Panc1 (cell line): Measurements from ENCODE around the gene BMP7. TPM values are rescaled to one million over a fixed set of nuclear protein-coding genes. Genes with fewer than 3 reads are reported as not detected.

ENCODE experiments used
- ATAC-seq: fragments of 200-7000 bp; cut with Tn5 transposase; 2 replicates; pipeline ENCODE4 v1.9.1; 2020; ENCODE audit warnings: mild to moderate bottlenecking, moderate library complexity
- BruUV-seq: library from RNA; stranded (reverse); fragments of 400-500 nt; replicated peaks from 2 replicates; lab custom pipeline; 2021; lab: Mats Ljungman, UMichigan
- CTCF ChIA-PET: fragments of 300-600 bp; sonication (Branson Sonifier 250); formaldehyde crosslinking; loops from one replicate; lab custom pipeline; 2022; ENCODE audit warnings: antibody characterized with exemption; lab: Charles Lee
- POLR2A ChIA-PET: fragments of 300-600 bp; sonication (Branson Sonifier 250); formaldehyde crosslinking; loops from one replicate; lab custom pipeline; 2022; ENCODE audit warnings: antibody characterized with exemption; lab: Charles Lee
- DNase-seq: peaks from one replicate; pipeline ENCODE4 v3.0.0-alpha.2; 2010; ENCODE audit warnings: low read depth, low spot score
- H3K27ac ChIP-seq: 2 replicates; pipeline ENCODE4 v1.5.1; 2011; ENCODE audit warnings: mild to moderate bottlenecking, low read length, inconsistent platforms
- H3K27me3 ChIP-seq: fragments of 200-500 bp; sonication (Bioruptor generic); 2 replicates; pipeline ENCODE4 v1.6.0; 2014; ENCODE audit warnings: low read length, inconsistent platforms; ENCODE audit not compliant: control insufficient read depth, insufficient read depth
- H3K36me3 ChIP-seq: fragments of 200-500 bp; sonication (Bioruptor generic); 2 replicates; pipeline ENCODE4 v1.5.1; 2014; ENCODE audit warnings: inconsistent platforms, mild to moderate bottlenecking, low read length, moderate library complexity; ENCODE audit not compliant: control insufficient read depth, insufficient read depth
- H3K4me1 ChIP-seq: 2 replicates; pipeline ENCODE4 v1.5.1; 2011; ENCODE audit warnings: inconsistent platforms, mild to moderate bottlenecking, low read length, moderate library complexity; ENCODE audit not compliant: control insufficient read depth, insufficient read depth
- H3K4me3 ChIP-seq, 2 experiments: 2 replicates each; pipeline ENCODE4 v1.5.1; 2011 to 2012; ENCODE audit warnings: low read depth in 2 of 2, low read length in 2 of 2, mild to moderate bottlenecking in 2 of 2, inconsistent platforms in 1 of 2, moderate library complexity in 1 of 2
- H3K9me3 ChIP-seq: fragments of 200-500 bp; sonication (Bioruptor generic); 2 replicates; pipeline ENCODE4 v1.5.1; 2014; ENCODE audit warnings: low read depth, mild to moderate bottlenecking, inconsistent platforms, low read length, moderate library complexity; ENCODE audit not compliant: control insufficient read depth, insufficient read depth
- CTCF ChIP-seq: fragments of 450-650 bp; IDR thresholded peaks from 2 replicates; pipeline ENCODE4 v1.5.1; 2017; ENCODE audit warnings: mild to moderate bottlenecking
- POLR2AphosphoS5 ChIP-seq: IDR thresholded peaks from 2 replicates; pipeline ENCODE4 v1.6.1; 2012; ENCODE audit warnings: mild to moderate bottlenecking, low read depth, low read length, moderate library complexity
- SIN3A ChIP-seq: IDR thresholded peaks from 2 replicates; pipeline ENCODE4 v1.6.1; 2012; ENCODE audit warnings: low read depth, mild to moderate bottlenecking, low read length, moderate library complexity, borderline replicate concordance; ENCODE audit not compliant: insufficient read depth
- TCF7L2 ChIP-seq: IDR thresholded peaks from 2 replicates; pipeline ENCODE4 v1.6.1; 2011; ENCODE audit warnings: mild to moderate bottlenecking, low read depth, low read length, inconsistent platforms
- in situ Hi-C: cut with HindIII; loops from 2 replicates; pipeline ENCODE4 v1.10.0; 2016; ENCODE audit warnings: low sequenced_read_pairs, low pct_unique_long_range_greater_than_20kb
- intact Hi-C: fragments of 100-400 bp; cut with micrococcal nuclease; formaldehyde crosslinking; loops from one replicate; pipeline ENCODE4 v1.10.0; 2022; ENCODE audit not compliant: unreplicated experiment
- total RNA-seq: library from RNA; stranded (reverse); gene quantifications from one replicate; pipeline ENCODE4 v1.2.1, GENCODE V29; 2021; ENCODE audit not compliant: unreplicated experiment
- TF ChIP-seq, protein P1 (sequence below), 2 experiments: IDR thresholded peaks; 2 replicates each; pipeline ENCODE4 v1.6.1; 2011 to 2012; ENCODE audit warnings: low read depth in 2 of 2, control low read depth in 1 of 2, low read length in 1 of 2, mild to moderate bottlenecking in 1 of 2, moderate library complexity in 1 of 2; ENCODE audit not compliant: insufficient read depth in 1 of 2

The BMP7 gene
- total RNA-seq, 1 experiment from 2014 or later: 11.5 TPM

DNA sequence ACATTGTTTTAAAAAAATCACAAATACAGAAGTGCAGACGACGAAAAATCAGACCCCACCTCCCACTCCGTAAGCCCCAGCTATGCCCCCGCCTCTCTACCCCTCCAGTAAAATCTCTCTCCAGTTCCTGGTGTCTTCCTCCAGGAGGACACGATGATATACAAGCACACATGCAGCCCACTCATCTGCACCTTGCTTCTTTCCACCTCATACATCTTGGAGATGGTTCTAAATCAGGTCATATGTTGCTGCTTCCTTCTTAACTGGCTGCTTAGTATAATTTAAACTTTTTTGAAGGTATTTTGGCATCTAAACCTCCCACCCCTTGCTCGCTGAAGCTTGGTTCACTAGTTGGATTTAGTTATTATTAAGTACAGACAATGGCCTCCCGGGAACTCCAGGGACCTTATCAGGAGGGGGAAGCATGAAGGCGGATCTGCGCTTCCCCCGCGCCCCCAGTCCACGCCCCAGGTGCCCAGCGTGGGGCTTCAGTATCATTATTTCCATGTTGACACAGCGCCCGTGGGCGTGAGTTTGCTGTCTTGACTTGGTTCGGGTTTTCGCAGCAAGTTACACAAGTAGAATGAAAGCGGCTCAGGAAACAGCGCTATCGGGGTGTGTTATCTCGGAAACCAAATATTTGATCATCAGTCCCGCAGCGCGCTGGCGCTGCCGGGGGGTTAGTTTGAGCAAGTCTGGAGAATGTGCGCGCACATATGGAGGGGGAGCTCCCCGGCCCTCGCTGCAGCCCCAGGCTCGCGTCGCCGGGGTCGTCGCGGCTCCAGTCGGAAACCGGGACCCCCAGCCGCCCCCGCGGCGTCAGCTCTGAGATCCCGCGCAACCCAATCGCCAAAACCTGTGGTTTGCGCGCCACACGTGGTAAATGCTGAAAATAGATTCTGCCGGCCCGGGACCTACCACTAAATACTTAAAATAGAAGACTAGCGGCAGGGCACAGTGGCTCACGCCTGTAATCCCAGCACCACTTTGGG is 2.3 kb downstream of the BMP7 start:
- TF ChIP-seq SIN3A: no peak
- TF ChIP-seq, protein P1, sequence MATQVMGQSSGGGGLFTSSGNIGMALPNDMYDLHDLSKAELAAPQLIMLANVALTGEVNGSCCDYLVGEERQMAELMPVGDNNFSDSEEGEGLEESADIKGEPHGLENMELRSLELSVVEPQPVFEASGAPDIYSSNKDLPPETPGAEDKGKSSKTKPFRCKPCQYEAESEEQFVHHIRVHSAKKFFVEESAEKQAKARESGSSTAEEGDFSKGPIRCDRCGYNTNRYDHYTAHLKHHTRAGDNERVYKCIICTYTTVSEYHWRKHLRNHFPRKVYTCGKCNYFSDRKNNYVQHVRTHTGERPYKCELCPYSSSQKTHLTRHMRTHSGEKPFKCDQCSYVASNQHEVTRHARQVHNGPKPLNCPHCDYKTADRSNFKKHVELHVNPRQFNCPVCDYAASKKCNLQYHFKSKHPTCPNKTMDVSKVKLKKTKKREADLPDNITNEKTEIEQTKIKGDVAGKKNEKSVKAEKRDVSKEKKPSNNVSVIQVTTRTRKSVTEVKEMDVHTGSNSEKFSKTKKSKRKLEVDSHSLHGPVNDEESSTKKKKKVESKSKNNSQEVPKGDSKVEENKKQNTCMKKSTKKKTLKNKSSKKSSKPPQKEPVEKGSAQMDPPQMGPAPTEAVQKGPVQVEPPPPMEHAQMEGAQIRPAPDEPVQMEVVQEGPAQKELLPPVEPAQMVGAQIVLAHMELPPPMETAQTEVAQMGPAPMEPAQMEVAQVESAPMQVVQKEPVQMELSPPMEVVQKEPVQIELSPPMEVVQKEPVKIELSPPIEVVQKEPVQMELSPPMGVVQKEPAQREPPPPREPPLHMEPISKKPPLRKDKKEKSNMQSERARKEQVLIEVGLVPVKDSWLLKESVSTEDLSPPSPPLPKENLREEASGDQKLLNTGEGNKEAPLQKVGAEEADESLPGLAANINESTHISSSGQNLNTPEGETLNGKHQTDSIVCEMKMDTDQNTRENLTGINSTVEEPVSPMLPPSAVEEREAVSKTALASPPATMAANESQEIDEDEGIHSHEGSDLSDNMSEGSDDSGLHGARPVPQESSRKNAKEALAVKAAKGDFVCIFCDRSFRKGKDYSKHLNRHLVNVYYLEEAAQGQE (IDR thresholded peaks at IDR 0.05; ENCODE audit: insufficient read depth in 1 of 2, low read depth in 2 of 2, low read length in 1 of 2): no peak
- no peak for TF ChIP-seq POLR2AphosphoS5
- no peak for TF ChIP-seq TCF7L2
- no peak for TF ChIP-seq CTCF
- no peak for ATAC-seq
- BruUV-seq: no TSS peak
- no peaks in the 10 kb centered on the region for H3K9me3 ChIP-seq
- peak overlapping the region; percentile 21 to 50; a peak in 3 of 4 replicates for H3K4me3 ChIP-seq
- in situ Hi-C loops (no loop called here), intact Hi-C loops (no loop called here)
- ChIA-PET CTCF (interaction anchor here (0.6 kb wide), 1 partner anchor 163 kb away, joined by 5 read pairs; no protein-coding TSS in a partner anchor), POLR2A (no interaction called here)
- peaks cover 8% of the 10 kb centered on the region for H3K4me1 ChIP-seq
- H3K36me3 ChIP-seq: no peaks in the 10 kb centered on the region
- peaks cover 6% of the 10 kb centered on the region; the same call in 1 of the 2 replicates for H3K27me3 ChIP-seq
- no peak for DNase-seq
- H3K27ac ChIP-seq: no peak overlapping the region

- CTCF ChIA-PET: no interaction called here
- DNase-seq: no peak
- no peaks in the 10 kb centered on the region for H3K36me3 ChIP-seq
- no peak overlapping the region for H3K27ac ChIP-seq
- POLR2A ChIA-PET: no interaction called here
- H3K9me3 ChIP-seq: no peaks in the 10 kb centered on the region
- TF ChIP-seq SIN3A (no peak), POLR2AphosphoS5 (no peak)
- TF ChIP-seq, protein P1 (IDR thresholded peaks at IDR 0.05; ENCODE audit: insufficient read depth in 1 of 2, low read depth in 2 of 2, low read length in 1 of 2): no peak
- BruUV-seq: no TSS peak
- in situ Hi-C loops (no loop called here), intact Hi-C loops (no loop called here)
- no peak overlapping the region for H3K4me3 ChIP-seq
- H3K4me1 ChIP-seq: peaks cover 8% of the 10 kb centered on the region
- H3K27me3 ChIP-seq: peaks cover 6% of the 10 kb centered on the region; the same call in 1 of the 2 replicates
- no peak for ATAC-seq
Observed at GRCh38 chr20:57262784-57263609, 3.4 kb downstream of the BMP7 start.
